Adrenal gland (tissue), 5 donors: ENCODE data around the gene NFATC3.

ENCODE experiments used
- CTCF ChIP-seq, 6 experiments: fragments of 450-650 bp in 4 of 6; fragments of 200-600 bp in 2 of 6; sonication (generic) in 1 of 6; IDR thresholded peaks; 1 replicate in 5 of 6; 2 replicates in 1 of 6; pipeline versions ENCODE4 v1.5.1 to v1.8.0; 2016 to 2021; ENCODE audit warnings: antibody characterized with exemption in 6 of 6, mild to moderate bottlenecking in 2 of 6, moderate library complexity in 1 of 6
- POLR2A ChIP-seq, 2 donors: fragments of 450-650 bp; IDR thresholded peaks; one replicate each; pipeline ENCODE4 v1.6.1; 2017; ENCODE audit warnings: antibody characterized with exemption in 2 of 2, mild to moderate bottlenecking in 2 of 2, moderate library complexity in 1 of 2
- donor health status: DM: no; HTN: no; CAD: no.

- no peak for TF ChIP-seq CTCF (IDR thresholded peaks at IDR 0.05)
- TF ChIP-seq POLR2A (IDR thresholded peaks at IDR 0.05) = no peak
Observed at GRCh38 chr16:68246121-68246520, 161.0 kb downstream of the NFATC3 start.
